DMS153 (cell line): ENCODE results near the gene HRAS.
"Not testable (repeated sequence)": the region's sequence is repeated elsewhere in the genome, so short reads cannot be mapped to it uniquely, and the experiment has no call there.

Experiments used
- DNase-seq: peaks from one replicate; lab custom pipeline; 2025; lab: John Stamatoyannopoulos, UW

Gene HRAS

GRCh38 chr11:535519-536454, at the start of gene HRAS:
Gene HRAS, minus strand, starts transcription at chr11:535576.
- peak; percentile 82 for DNase-seq

DNA sequence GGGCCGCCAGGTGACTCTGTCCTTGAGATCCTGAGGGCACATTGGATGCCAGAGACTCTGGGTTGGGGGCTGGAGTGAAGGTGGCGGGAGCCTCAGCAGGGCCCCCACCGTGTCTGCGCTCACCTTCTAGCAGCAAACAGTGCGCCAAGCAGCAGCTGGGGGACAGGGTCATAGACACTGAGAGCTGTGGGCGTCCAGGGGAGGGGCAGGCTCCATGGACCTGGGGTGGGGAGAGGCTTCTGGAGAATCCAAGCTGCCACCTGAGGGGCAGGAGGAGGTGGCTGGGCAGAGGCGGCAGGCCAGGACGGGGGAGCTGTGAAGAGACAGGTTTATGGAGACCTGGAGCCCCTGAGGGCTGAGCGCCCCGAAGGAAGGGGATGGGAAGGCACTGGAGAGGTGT, 48.9 kb upstream of the HRAS start:
- no peak for DNase-seq

DNA sequence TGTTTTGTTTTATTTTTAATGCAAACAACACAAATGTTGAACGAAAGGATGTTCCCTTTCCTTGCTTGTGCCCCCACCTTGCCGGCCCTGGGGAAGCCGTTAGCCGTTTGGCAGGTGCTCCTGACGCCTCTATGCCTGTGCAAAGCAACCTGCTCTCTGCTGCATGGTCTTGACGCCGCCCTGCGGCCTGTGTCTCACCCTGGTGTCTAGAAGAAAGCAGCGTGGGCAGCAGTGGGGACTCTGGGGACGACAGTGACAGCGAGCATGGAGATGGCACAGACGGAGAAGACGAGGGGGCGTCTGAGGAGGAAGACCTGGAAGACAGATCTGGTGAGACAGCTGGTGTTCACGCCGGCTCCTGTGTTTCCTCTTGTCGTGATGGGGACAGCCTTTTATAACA, 46.4 kb upstream of the HRAS start:
- no peak for DNase-seq

DNA sequence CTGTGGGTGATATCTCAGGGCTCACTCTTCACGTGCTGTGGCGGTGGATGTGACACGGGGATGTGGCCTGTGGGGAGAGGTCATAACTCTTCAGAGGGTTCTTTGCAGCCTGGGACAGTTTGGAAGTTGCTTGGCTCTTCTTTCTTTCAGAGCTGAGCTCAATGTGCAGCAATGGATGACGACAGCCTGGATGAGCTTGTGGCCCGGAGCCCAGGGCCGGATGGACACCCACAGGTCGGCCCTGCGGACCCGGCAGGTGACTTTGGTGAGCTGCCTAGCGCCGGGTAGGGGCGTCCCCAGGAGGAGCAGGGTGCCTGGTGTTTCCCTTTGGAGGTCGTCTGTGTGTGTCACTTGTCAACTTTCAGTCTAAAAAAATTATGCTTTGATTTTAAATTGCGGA, 46.0 kb upstream of the HRAS start:
- no peak for DNase-seq

GRCh38 chr11:579830-580601, 44.6 kb upstream of the HRAS start:
- no peak for DNase-seq

DNA sequence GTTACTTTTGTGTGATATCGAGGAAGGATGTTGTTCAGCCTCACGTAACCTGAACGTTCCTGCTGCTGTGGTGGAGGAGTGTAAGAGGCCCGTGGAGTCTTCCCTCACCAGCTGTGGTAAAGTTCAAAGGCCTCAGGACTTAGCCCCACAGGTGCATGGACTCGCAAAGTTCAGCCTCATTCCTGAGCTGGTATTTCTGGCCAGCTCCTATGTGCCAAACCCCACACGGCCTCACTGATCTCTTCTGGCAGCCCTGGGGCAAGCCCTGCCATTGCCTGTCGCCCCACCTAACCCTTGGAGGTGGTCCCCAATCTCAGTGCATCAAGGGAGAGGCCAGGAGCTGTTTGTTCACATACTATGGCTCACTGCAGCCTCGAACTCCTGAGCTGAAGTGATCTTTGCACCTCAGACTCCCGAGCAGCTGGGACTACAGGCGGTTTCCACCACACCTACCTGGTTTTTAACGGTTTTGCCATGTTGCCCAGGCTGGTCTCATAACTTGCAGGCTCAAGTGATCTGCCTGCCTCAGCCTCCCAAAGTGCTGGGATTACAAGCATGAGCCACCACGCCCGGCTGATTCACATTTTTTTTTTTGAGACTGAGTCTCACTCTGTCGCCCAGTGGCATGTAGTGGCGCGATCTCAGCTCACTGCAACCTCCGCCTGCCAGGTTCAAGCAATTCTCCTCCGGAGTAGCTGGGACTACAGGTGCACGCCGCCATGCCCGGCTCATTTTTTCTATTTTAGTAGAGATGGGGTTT, 43.1 kb upstream of the HRAS start:
- no peak for DNase-seq

DNA sequence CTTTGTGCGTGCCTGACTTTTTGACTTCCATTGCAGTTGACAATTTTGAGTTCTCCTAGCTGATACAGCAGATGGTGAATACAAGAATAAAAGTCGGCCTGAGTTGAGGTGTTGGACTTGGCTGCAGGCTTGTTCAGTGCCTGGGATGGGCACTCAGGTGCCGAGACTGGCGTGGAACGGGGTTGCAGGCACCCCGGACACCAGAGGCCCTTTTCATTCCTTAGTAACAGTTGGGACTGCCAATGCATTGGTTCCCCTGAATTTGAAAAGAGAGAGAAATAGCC, 42.2 kb upstream of the HRAS start:
- no peak for DNase-seq

DNA sequence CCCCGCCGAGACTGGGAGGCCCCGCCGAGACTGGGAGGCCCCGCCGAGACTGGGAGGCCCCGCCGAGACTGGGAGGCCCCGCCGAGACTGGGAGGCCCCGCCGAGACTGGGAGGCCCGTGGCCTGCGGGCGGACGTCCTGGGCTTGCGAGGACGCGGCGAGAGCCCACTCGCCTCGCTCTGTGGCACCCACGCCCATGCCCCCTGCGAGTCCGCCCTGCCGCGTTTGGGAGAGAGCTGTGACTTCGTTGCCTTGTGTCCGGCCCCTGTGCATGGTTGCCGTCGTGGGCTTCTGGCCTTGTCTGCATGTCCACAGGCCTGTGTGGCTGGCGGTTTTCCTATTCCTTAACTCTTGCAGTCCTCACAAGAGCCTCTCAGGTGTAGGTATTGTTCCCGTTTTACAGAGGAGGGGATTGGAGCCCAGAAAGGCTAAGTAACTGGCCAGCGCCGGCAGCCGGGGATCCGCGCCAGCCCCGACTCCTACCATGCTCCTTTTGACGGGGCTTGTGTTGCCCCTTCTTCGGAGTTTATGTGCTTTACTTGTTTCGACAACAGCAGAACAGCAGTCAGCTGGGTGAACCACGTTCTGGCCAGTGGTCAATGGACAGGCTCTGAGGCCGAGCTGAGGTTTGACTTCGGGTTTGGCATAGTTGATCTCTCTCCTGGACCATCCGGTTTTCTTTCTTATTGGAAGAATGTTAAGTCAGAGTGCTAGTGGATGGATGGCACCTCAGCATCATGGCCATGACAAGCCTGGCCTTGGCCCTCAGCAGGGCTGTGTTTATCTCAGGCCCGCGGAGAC, 41.6 kb upstream of the HRAS start:
- no peak for DNase-seq

- peak; percentile 89 for DNase-seq
These were observed 40.8 kb upstream of the HRAS start, which contains the start of gene PHRF1 for GRCh38 chr11:575996-576768. Gene PHRF1, plus strand, starts transcription at chr11:576470. Its CDS starts 5,043 bp downstream, at chr11:581513.

DNA sequence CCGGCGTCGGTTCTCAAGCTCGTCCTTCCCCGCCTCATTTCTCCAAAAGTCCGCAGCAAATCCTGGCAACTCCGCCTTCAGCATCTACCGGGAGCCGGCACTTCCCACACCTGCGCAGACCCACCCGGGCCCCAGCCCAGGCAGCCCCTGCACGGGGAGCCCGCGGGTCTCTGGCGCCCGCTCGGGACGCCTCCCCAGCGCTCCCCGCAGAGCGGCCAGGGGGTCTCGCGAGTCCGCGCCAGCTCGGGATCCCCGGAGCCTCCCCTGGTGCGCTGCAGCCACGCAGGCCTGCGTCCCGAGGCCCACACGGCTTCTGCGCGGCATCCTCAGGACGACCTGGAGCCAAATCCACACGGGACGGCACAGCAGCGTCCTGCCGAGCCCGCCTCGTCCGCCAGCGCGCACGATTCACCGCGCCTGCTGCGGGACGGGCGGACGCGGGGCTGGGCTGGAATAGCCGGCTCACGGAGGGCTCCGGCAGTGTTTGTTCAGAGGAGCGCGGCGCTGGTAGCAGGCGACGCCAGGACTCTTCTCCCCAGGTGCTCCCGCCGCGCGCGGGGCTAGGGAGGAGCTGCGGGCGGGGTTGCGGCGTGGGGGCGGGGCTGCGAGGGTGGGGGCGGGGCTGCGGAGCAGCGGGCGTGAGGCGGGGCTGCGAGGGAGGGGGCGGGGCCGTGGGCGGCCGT, 40.1 kb upstream of the HRAS start:
- DNase-seq: peak; percentile 55

GRCh38 chr11:574632-575312, 39.4 kb upstream of the HRAS start:
- no peak for DNase-seq

DNA sequence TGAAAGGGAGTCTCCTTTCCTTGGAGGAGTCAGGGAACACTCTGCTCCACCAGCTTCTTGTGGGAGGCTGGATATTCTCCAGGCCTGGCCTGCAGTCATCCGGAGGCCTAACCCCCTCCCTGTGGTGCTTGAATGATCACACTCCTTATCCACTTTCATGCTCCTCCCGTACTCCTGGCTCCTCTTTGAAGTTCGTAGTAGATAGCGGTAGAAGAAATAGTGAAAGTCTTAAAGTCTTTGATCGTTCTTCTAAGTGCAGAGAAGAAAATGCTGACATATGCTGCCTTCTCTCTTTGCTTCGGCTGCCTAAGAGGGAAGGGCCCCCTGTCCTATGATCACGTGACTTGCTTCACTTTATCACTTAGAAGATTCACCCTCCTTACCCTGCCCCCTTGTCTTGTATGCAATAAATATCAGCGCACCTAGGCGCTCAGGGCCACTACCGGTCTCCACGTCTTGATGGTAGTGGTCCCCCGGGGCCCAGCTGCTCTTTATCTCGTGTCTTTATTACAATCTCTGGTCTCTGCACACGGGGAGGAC, 38.7 kb upstream of the HRAS start:
- not testable (repeated sequence) for DNase-seq

DNA sequence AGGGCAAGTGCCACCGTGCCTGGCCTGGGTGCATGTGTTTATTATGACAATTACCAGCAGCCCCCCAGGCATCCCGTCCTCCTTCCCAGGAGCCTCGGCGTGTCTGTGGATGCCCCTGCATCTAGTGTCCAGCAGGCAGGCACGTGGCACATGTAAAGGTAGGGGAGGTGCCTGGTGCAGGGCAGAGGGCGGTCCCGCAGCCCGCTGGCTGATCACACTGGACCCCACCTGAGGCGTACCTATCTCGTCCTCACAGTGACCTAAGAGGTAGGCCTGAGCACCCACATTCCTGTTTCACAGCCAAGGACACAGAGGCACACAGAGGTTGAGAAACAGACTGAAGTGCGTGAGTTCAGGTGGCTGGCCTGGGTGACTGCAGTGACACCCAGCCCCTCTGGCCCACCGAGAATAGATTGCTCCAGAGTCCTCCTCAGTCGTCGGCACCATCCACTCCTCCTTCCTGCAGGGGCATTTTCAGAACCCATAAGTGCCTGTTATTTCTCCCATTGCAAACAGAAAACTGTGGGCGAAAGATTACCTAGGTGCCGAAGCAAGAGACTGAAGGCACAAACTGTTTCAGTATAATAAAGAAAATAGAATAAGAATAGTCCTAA, 37.9 kb upstream of the HRAS start:
- no peak for DNase-seq

GRCh38 chr11:571802-572185, 36.4 kb upstream of the HRAS start:
- no peak for DNase-seq

- no peak for DNase-seq
These were observed 33.9 kb upstream of the HRAS start for GRCh38 chr11:569158-569885.

DNA sequence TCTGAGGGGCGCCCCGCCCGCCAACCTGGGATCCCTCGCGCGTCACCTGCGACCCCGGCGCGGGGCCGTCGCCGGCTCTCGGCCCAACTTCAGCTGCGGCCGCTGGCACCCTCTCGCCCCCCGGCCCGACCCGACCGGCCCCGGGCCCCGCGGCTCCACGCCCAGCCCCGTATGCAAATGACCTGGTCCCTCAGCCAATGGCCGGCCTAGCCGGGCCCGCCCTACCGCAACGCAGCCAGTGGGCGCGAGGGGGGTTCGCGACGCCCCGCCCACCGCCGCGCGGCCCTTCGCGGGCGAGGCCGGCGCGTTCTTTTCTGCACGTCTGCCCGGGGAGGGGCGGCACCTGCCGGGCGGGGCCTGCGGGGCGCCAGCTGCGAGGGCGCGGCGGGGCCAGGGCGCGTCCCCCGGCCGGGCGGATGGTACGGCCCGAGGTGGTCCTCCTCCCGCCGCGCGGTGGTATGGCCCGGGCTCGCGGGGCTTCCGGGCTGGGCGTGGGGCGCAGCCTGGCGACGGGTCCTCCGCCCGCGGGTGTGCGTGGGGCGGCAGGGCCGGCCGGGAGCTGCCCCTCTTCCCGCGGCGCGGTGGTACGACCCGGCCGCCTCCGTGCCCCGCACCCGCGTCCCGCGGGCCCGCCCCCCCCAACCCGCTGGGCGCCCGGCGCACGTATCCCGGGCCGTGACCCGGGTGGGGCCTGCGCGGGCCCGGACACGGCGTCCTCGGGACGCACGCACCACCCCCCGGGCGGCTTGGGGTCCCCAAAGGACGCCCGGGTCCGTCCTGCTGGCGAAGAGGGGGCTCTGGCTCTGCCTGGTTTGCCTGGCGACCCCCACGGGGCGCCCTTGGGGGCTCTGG, 33.2 kb upstream of the HRAS start:
- DNase-seq: peak; percentile 92

DNA sequence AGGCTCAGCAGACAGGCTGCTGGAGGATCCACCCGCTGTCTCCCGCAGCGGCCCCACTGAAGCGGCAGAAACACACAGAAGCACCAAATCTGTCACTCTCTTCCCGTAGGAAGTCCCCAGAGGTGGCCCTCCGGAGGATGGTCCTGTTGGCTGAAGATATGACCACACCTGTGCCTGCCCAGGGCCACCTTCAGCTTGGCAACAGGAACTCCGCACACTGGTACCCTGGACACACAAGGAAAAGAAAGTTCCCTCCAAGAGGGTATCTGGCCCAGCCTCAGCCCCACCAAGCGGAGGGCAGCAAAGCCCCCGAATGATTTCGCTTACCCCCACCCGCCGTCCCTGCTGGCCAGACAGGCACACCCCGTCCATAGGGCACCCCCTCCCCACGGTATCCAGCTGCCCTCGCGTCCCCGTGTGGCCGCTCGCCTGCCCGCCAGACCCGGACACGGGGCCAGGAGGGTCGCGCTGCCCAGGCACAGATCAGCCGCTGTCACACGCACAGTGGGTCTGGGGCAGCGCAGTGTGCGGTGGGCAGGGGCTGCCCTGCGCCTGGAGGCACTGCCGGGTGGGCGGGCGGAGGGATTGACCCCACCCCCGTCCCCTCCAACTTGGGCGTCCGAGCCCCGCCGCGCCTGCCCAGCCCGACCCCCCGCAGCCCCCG, 32.4 kb upstream of the HRAS start:
- DNase-seq: no peak
